Mesenchymal stem cell (in vitro differentiated cells and primary cell): ENCODE results near the gene UNKL.

Source experiments
- DNase-seq: peaks from one replicate; pipeline ENCODE4 v3.0.0-alpha.2; 2013
- H2AFZ ChIP-seq: one replicate; pipeline ENCODE4 v1.6.1; 2013; ENCODE audit warnings: low read depth, mild to moderate bottlenecking, control low read depth, inconsistent platforms, low read length, moderate library complexity
- H2AK5ac ChIP-seq: 2 replicates; pipeline ENCODE4 v1.6.1; 2013; ENCODE audit warnings: low read length, moderate library complexity, mild to moderate bottlenecking, inconsistent platforms; ENCODE audit not compliant: severe bottlenecking
- H2BK120ac ChIP-seq: one replicate; pipeline ENCODE4 v1.6.1; 2013; ENCODE audit warnings: low read depth, mild to moderate bottlenecking, inconsistent platforms, low read length, moderate library complexity
- H2BK12ac ChIP-seq, 2 experiments: one replicate each; pipeline ENCODE4 v1.6.1; 2013; ENCODE audit warnings: inconsistent platforms in 2 of 2, low read length in 2 of 2, mild to moderate bottlenecking in 2 of 2, moderate library complexity in 2 of 2, control low read depth in 1 of 2
- H2BK15ac ChIP-seq: one replicate; pipeline ENCODE4 v1.6.1; 2013; ENCODE audit warnings: mild to moderate bottlenecking, low read depth, inconsistent platforms; ENCODE audit not compliant: poor library complexity, severe bottlenecking
- H2BK5ac ChIP-seq: 2 replicates; pipeline ENCODE4 v1.6.1; 2013; ENCODE audit warnings: low read depth, mild to moderate bottlenecking, low read length, control low read depth, inconsistent platforms; ENCODE audit not compliant: poor library complexity, severe bottlenecking
- H3K14ac ChIP-seq, 2 experiments: one replicate each; pipeline ENCODE4 v1.6.1; 2013; ENCODE audit warnings: inconsistent platforms in 2 of 2, low read length in 2 of 2, control low read depth in 1 of 2, mild to moderate bottlenecking in 1 of 2, moderate library complexity in 1 of 2
- H3K18ac ChIP-seq, 2 experiments: one replicate each; pipeline ENCODE4 v1.6.1; 2013; ENCODE audit warnings: inconsistent platforms in 2 of 2, low read length in 2 of 2, control low read depth in 1 of 2, low read depth in 1 of 2, mild to moderate bottlenecking in 1 of 2
- H3K23ac ChIP-seq, 2 experiments: one replicate each; pipeline ENCODE4 v1.6.1; 2013; ENCODE audit warnings: inconsistent platforms in 2 of 2, low read length in 2 of 2, mild to moderate bottlenecking in 2 of 2, moderate library complexity in 2 of 2, control low read depth in 1 of 2
- H3K27ac ChIP-seq: 2 replicates; pipeline ENCODE4 v1.5.1; 2013; ENCODE audit warnings: mild to moderate bottlenecking, moderate library complexity, low read length, control low read depth, inconsistent platforms; ENCODE audit not compliant: poor library complexity, severe bottlenecking
- H3K27me3 ChIP-seq, 2 experiments: 2 replicates each; pipeline versions ENCODE4 v1.6.1 to v1.7.0; 2013; ENCODE audit warnings: low read length in 2 of 2, mild to moderate bottlenecking in 2 of 2, moderate library complexity in 2 of 2, control low read depth in 1 of 2, inconsistent platforms in 1 of 2; ENCODE audit not compliant: control insufficient read depth in 1 of 2, insufficient read depth in 1 of 2
- H3K36me3 ChIP-seq, 2 experiments: 2 replicates each; pipeline versions ENCODE4 v1.6.1 to v1.7.0; 2013; ENCODE audit warnings: low read length in 2 of 2, control low read depth in 1 of 2, inconsistent platforms in 1 of 2, low read depth in 1 of 2, mild to moderate bottlenecking in 1 of 2; ENCODE audit not compliant: insufficient read depth in 2 of 2, control insufficient read depth in 1 of 2
- H3K4ac ChIP-seq, 2 experiments: one replicate each; pipeline ENCODE4 v1.6.1; 2013; ENCODE audit warnings: inconsistent platforms in 2 of 2, low read length in 2 of 2, mild to moderate bottlenecking in 2 of 2, moderate library complexity in 2 of 2, control low read depth in 1 of 2, low read depth in 1 of 2
- H3K4me1 ChIP-seq: 2 replicates; pipeline ENCODE4 v1.6.1; 2013; ENCODE audit warnings: low read depth, low read length, control low read depth; ENCODE audit not compliant: control insufficient read depth, insufficient read depth
- H3K4me2 ChIP-seq: 2 replicates; pipeline ENCODE4 v1.6.1; 2013; ENCODE audit warnings: low read length, mild to moderate bottlenecking, inconsistent platforms; ENCODE audit not compliant: poor library complexity, severe bottlenecking
- H3K4me3 ChIP-seq, 2 experiments: 2 replicates each; pipeline versions ENCODE4 v1.5.1 to v1.7.0; 2013; ENCODE audit warnings: low read length in 2 of 2, mild to moderate bottlenecking in 2 of 2, control low read depth in 1 of 2, low read depth in 1 of 2; ENCODE audit not compliant: insufficient read depth in 1 of 2
- H3K79me1 ChIP-seq: replicated peaks from 2 replicates; pipeline ENCODE4 v1.6.1; 2013; ENCODE audit warnings: mild to moderate bottlenecking, control low read depth, low read length, inconsistent platforms; ENCODE audit not compliant: poor library complexity, severe bottlenecking
- H3K9ac ChIP-seq: 2 replicates; pipeline ENCODE4 v1.7.0; 2013; ENCODE audit warnings: mild to moderate bottlenecking, low read length, moderate library complexity
- H3K9me3 ChIP-seq: 2 replicates; pipeline ENCODE4 v1.7.0; 2013; ENCODE audit warnings: mild to moderate bottlenecking, low read length; ENCODE audit not compliant: control insufficient read depth
- H4K8ac ChIP-seq: one replicate; pipeline ENCODE4 v1.6.1; 2013; ENCODE audit warnings: inconsistent platforms, mild to moderate bottlenecking, low read length, moderate library complexity
- H4K91ac ChIP-seq: one replicate; pipeline ENCODE4 v1.6.1; 2013; ENCODE audit warnings: mild to moderate bottlenecking, low read length, inconsistent platforms
- WGBS: methylation state at CpG from one replicate; pipeline ENCODE4 v1.1.7; 2013; ENCODE audit warnings: mixed read lengths; 5-methylcytosine and 5-hydroxymethylcytosine counted together

Gene UNKL

GRCh38 chr16:1427473-1428461, 13.3 kb upstream of the UNKL start:
- Histone ChIP-seq H3K9me3 (no peaks in the 10 kb centered on the region), H2BK15ac (peak overlapping the region; percentile 66), H2BK120ac (no peak overlapping the region), H3K23ac (no peak overlapping the region), H3K4me3 (no peak overlapping the region), H3K14ac (no peak overlapping the region), H3K27me3 (peaks cover 9 to 33% of the 10 kb centered on the region in 2 experiments), H3K27ac (no peak overlapping the region), H2AK5ac (no peak overlapping the region), H2BK5ac (no peak overlapping the region), H4K91ac (no peak overlapping the region), H3K4me2 (no peak overlapping the region), H3K4me1 (no peaks in the 10 kb centered on the region), H3K79me1 (no peaks in the 10 kb centered on the region), H3K9ac (no peak overlapping the region), H3K4ac (no peak overlapping the region), H3K18ac (no peak overlapping the region), H2BK12ac (no peak overlapping the region), H3K36me3 (no peaks in the 10 kb centered on the region), H2AFZ (no peak overlapping the region), H4K8ac (no peak overlapping the region)
- WGBS = 94% methylated on average over 53 of the region's 53 CpGs
- no peak for DNase-seq

- H3K4me1 ChIP-seq = no peaks in the 10 kb centered on the region
- WGBS = 82% methylated on average over 40 of the region's 42 CpGs
Observed at GRCh38 chr16:1426734-1427471, 12.4 kb upstream of the UNKL start.

GRCh38 chr16:1425616-1426370, 11.3 kb upstream of the UNKL start:
- H2BK5ac ChIP-seq = no peak overlapping the region
- H4K8ac ChIP-seq = no peak overlapping the region
- no peak overlapping the region for H3K27ac ChIP-seq
- H2BK12ac ChIP-seq = no peak overlapping the region
- no peak for DNase-seq
- no peak overlapping the region for H2BK15ac ChIP-seq
- H2BK120ac ChIP-seq = no peak overlapping the region
- no peak overlapping the region for H3K4ac ChIP-seq
- no peak overlapping the region for H2AK5ac ChIP-seq
- H3K18ac ChIP-seq = no peak overlapping the region
- H4K91ac ChIP-seq = no peak overlapping the region
- H3K4me2 ChIP-seq = no peak overlapping the region
- peaks cover 6% of the 10 kb centered on the region for H3K79me1 ChIP-seq
- H3K9ac ChIP-seq = no peak overlapping the region
- no peak overlapping the region for H3K23ac ChIP-seq
- H3K9me3 ChIP-seq = no peaks in the 10 kb centered on the region
- H2AFZ ChIP-seq = no peak overlapping the region
- H3K14ac ChIP-seq = no peak overlapping the region
- WGBS = 91% methylated on average over 16 of the region's 16 CpGs
- no peaks in the 10 kb centered on the region for H3K36me3 ChIP-seq
- H3K27me3 ChIP-seq = peaks cover 0 to 19% of the 10 kb centered on the region in 2 experiments
- no peaks in the 10 kb centered on the region for H3K4me1 ChIP-seq
- no peak overlapping the region for H3K4me3 ChIP-seq

More at GRCh38 chr16:1426734-1427471, 12.4 kb upstream of the UNKL start:
- Histone ChIP-seq H3K27me3 (peaks cover 6 to 28% of the 10 kb centered on the region in 2 experiments), H3K4me2 (no peak overlapping the region), H3K4ac (no peak overlapping the region), H2BK120ac (peak overlapping the region; percentile 27), H3K79me1 (peaks cover 4% of the 10 kb centered on the region), H3K18ac (no peak overlapping the region), H2AK5ac (no peak overlapping the region), H2BK12ac (no peak overlapping the region), H3K23ac (no peak overlapping the region), H3K14ac (no peak overlapping the region), H3K9ac (no peak overlapping the region), H3K36me3 (no peaks in the 10 kb centered on the region), H2BK15ac (no peak overlapping the region), H3K4me3 (no peak overlapping the region), H4K91ac (no peak overlapping the region), H4K8ac (no peak overlapping the region), H3K9me3 (no peaks in the 10 kb centered on the region), H2BK5ac (no peak overlapping the region), H2AFZ (no peak overlapping the region), H3K27ac (no peak overlapping the region)
- DNase-seq = no peak
